K562 (cell line): ENCODE measurements around the gene GABRR2. TPM values are rescaled to one million over a fixed set of nuclear protein-coding genes. Genes with fewer than 3 reads are reported as not detected.

Experiments used
- ATAC-seq: fragments of 200-7000 bp; cut with Tn5 transposase; 3 replicates; pipeline ENCODE4 v1.9.1; 2020; ENCODE audit warnings: moderate library complexity
- BruUV-seq: library from RNA; stranded (reverse); fragments of 400-500 nt; replicated peaks from 2 replicates; lab custom pipeline; 2021; lab: Mats Ljungman, UMichigan
- CTCF ChIA-PET: fragments of 300-600 bp; formaldehyde crosslinking; extraction: SDS; loops from one replicate; lab custom pipeline; 2021; ENCODE audit warnings: low intra/inter-chr PET ratio; lab: Yijun Ruan, JAX
- POLR2A ChIA-PET: fragments of 300-600, 350-650 bp; sonication (Branson Sonifier 250); formaldehyde crosslinking; extraction: SDS; loops from one replicate; lab custom pipeline; 2021; ENCODE audit warnings: antibody characterized with exemption, inconsistent platforms; lab: Yijun Ruan, JAX
- DNase-seq, 4 experiments: peaks; one replicate each; pipeline versions ENCODE4 v3.0.0 to v3.0.0-alpha.2; 2011 to 2018; ENCODE audit warnings: low spot score in 3 of 4, mixed read lengths in 3 of 4; ENCODE audit errors: extremely low read depth in 1 of 4
- FAIRE-seq: peaks from 2 replicates; lab custom pipeline; 2011; peaks lifted over from hg19 to GRCh38; lab: Jason Lieb, UNC
- H2AFZ ChIP-seq: 2 replicates; pipeline ENCODE4 v1.6.0; 2011; ENCODE audit warnings: low read depth, low read length, control low read depth, inconsistent platforms
- H3K27ac ChIP-seq: fragments of 200-600 bp; 3 replicates; pipeline ENCODE4 v1.8.0; 2011; ENCODE audit warnings: low read depth, mild to moderate bottlenecking, control low read depth, inconsistent platforms, low read length, moderate library complexity, mixed read lengths; ENCODE audit errors: extremely low read depth
- H3K27me3 ChIP-seq, 2 experiments: fragments of 300-600 bp in 1 of 2; 2 replicates in 1 of 2; 3 replicates in 1 of 2; pipeline versions ENCODE4 v1.6.0 to v1.8.0; 2011; ENCODE audit warnings: inconsistent platforms in 2 of 2, low read length in 2 of 2, mild to moderate bottlenecking in 1 of 2, mixed read lengths in 1 of 2, moderate library complexity in 1 of 2; ENCODE audit not compliant: control insufficient read depth in 2 of 2, insufficient read depth in 2 of 2
- H3K36me3 ChIP-seq: fragments of 300-600 bp; 3 replicates; pipeline ENCODE4 v1.8.0; 2011; ENCODE audit warnings: mild to moderate bottlenecking, low read length, inconsistent platforms; ENCODE audit not compliant: control insufficient read depth, insufficient read depth
- H3K4me1 ChIP-seq, 2 experiments: fragments of 200-600 bp in 1 of 2; replicated peaks in 1 of 2; 2 replicates in 1 of 2; 3 replicates in 1 of 2; pipeline versions ENCODE4 v1.5.1 to v1.8.0; 2011; ENCODE audit warnings: inconsistent platforms in 2 of 2, low read length in 2 of 2, mild to moderate bottlenecking in 1 of 2, mixed read lengths in 1 of 2, moderate library complexity in 1 of 2; ENCODE audit not compliant: control insufficient read depth in 2 of 2, insufficient read depth in 2 of 2
- H3K4me2 ChIP-seq: 2 replicates; pipeline ENCODE4 v1.6.1; 2011; ENCODE audit warnings: low read length, control low read depth, inconsistent platforms, mixed read lengths; ENCODE audit not compliant: insufficient read depth
- H3K4me3 ChIP-seq: fragments of 200-600 bp; sonication (generic), shearing (Covaris generic); 2 replicates; pipeline ENCODE4 v1.5.1; 2016; ENCODE audit warnings: control low read depth, inconsistent platforms
- H3K79me2 ChIP-seq: fragments of 200-600 bp; 3 replicates; pipeline ENCODE4 v1.8.0; 2011; ENCODE audit warnings: low read length, inconsistent platforms; ENCODE audit not compliant: control insufficient read depth, insufficient read depth
- H3K9ac ChIP-seq, 2 experiments: 2 replicates each; pipeline versions ENCODE4 v1.6.0 to v1.6.1; 2011; ENCODE audit warnings: low read depth in 2 of 2, low read length in 2 of 2, control low read depth in 1 of 2, inconsistent platforms in 1 of 2, mild to moderate bottlenecking in 1 of 2, mixed read lengths in 1 of 2; ENCODE audit not compliant: insufficient read depth in 1 of 2
- H3K9me1 ChIP-seq: one replicate; pipeline ENCODE4 v1.6.0; 2011; ENCODE audit warnings: inconsistent platforms, mild to moderate bottlenecking, low read length, moderate library complexity; ENCODE audit not compliant: control insufficient read depth, insufficient read depth
- H3K9me3 ChIP-seq: replicated peaks from 2 replicates; pipeline ENCODE4 v1.5.1; 2011; ENCODE audit warnings: low read depth, low read length, inconsistent platforms; ENCODE audit not compliant: control insufficient read depth, insufficient read depth
- H4K20me1 ChIP-seq: replicated peaks from 2 replicates; pipeline ENCODE4 v1.6.1; 2011; ENCODE audit warnings: low read length, inconsistent platforms, mixed read lengths; ENCODE audit not compliant: control insufficient read depth, insufficient read depth
- KAT7 ChIP-seq: sonication (generic); formaldehyde crosslinking; IDR thresholded peaks from 2 replicates; pipeline ENCODE4 v1.8.0; 2022; ENCODE audit warnings: missing genetic modification reagents, mild to moderate bottlenecking, borderline replicate concordance
- PKNOX1 ChIP-seq: fragments of 450-650 bp; IDR thresholded peaks from 2 replicates; pipeline ENCODE4 v1.6.1; 2016
- SETDB1 ChIP-seq: IDR thresholded peaks from one replicate; pipeline ENCODE4 v1.6.1; 2012; ENCODE audit warnings: low read length, control low read depth, inconsistent platforms
- STAT5B ChIP-seq: fragments of 250-450 bp; sonication (Bioruptor Pico); IDR thresholded peaks from 2 replicates; pipeline ENCODE4 v1.8.0; 2021; ENCODE audit warnings: mild to moderate bottlenecking, inconsistent platforms
- ZNF146 ChIP-seq: IDR thresholded peaks from one replicate; pipeline ENCODE4 v1.6.1; 2018; ENCODE audit warnings: missing compliant biosample characterization; ENCODE audit not compliant: unreplicated experiment
- ZNF274 ChIP-seq: IDR thresholded peaks from 2 replicates; pipeline ENCODE4 v1.6.1; 2011; ENCODE audit warnings: low read depth, mild to moderate bottlenecking, low read length, moderate library complexity, borderline replicate concordance
- ZSCAN32 ChIP-seq: fragments of 450-650 bp; formaldehyde crosslinking; IDR thresholded peaks from 2 replicates; pipeline ENCODE4 v1.4.0; 2020; ENCODE audit warnings: mild to moderate bottlenecking, moderate library complexity
- in situ Hi-C: fragments of 300-500 bp; cut with MboI; formaldehyde crosslinking; loops from 4 replicates; pipeline ENCODE4 v1.15.0; 2018; ENCODE audit warnings: inconsistent platforms, mixed read lengths
- intact Hi-C: fragments of 100-400 bp; cut with micrococcal nuclease; formaldehyde crosslinking; loops from 2 replicates; pipeline ENCODE4 v1.14.2; 2022
- polyA plus RNA-seq, 8 experiments: library from polyadenylated mRNA; depleted of rRNA in 4 of 8; stranded (reverse) in 5 of 8; unstranded in 3 of 8; fragments of >200 nt; fragmentation: Nextera tagmentation in 2 of 8; fragmentation: Illumina TruSeq in 1 of 8; extraction: Ambion mirVana in 2 of 8; extraction: Trizol in 1 of 8; gene quantifications; 2 replicates each; pipeline versions ENCODE4 v1.2.1 to v1.2.3, GENCODE V29; 2011 to 2014; ENCODE audit warnings: inconsistent platforms in 1 of 8, missing spikeins in 1 of 8
- total RNA-seq, 7 experiments: library from RNA; depleted of rRNA in 6 of 7; stranded (reverse); fragments of >200 nt in 6 of 7; fragmentation: Illumina TruSeq in 2 of 7; extraction: Trizol in 2 of 7; gene quantifications; 2 replicates each; pipeline versions ENCODE4 v1.2.1 to v1.2.3, GENCODE V29; 2011 to 2021; ENCODE audit warnings: low replicate concordance in 1 of 7

GABRR2 gene
- total and polyA plus RNA-seq, 9 of the 15 experiments (the other 6 are each of a cell fraction or from before 2014, with no cell fraction given): 0.09 to 0.13 (median 0.10) TPM; not detected in 6

GRCh38 chr6:89215391-89215790 lies 99.7 kb downstream of the GABRR2 start:
- TF ChIP-seq ZNF146 (CRISPR knock-in tag) (no peak), ZNF274 (no peak), STAT5B (CRISPR knock-in tag) (no peak)
- no peak overlapping the region for H2AFZ ChIP-seq
- DNase-seq (no peak), FAIRE-seq (no peak), ATAC-seq (no peak)
- H3K4me2 ChIP-seq: no peak overlapping the region
- ChIA-PET CTCF (no interaction called here), POLR2A (interaction anchor here (0.6 kb wide), 1 partner anchor 51 kb away, joined by 3 read pairs; no protein-coding TSS in a partner anchor)
- H3K36me3 ChIP-seq: no peaks in the 10 kb centered on the region
- H3K27me3 ChIP-seq: peaks cover 13 to 20% of the 10 kb centered on the region in 2 experiments; a peak in 4 of 5 replicates
- H3K9me1 ChIP-seq: no peaks in the 10 kb centered on the region
- no peaks in the 10 kb centered on the region for H3K9me3 ChIP-seq
- H3K79me2 ChIP-seq: no peaks in the 10 kb centered on the region
- no peak overlapping the region for H3K4me3 ChIP-seq
- H4K20me1 ChIP-seq: no peaks in the 10 kb centered on the region
- H3K27ac ChIP-seq: no peak overlapping the region
- no TSS peak for BruUV-seq
- intact Hi-C loops: no loop called here
- in situ Hi-C loops: no loop called here
- no peak overlapping the region for H3K9ac ChIP-seq
- H3K4me1 ChIP-seq: no peaks in the 10 kb centered on the region; a peak in 1 of 5 replicates

- Histone ChIP-seq H2AFZ (no peak overlapping the region), H3K79me2 (no peaks in the 10 kb centered on the region), H3K9ac (no peak overlapping the region), H3K27ac (no peak overlapping the region), H3K4me1 (no peaks in the 10 kb centered on the region; a peak in 1 of 5 replicates), H3K4me3 (no peak overlapping the region), H3K9me3 (no peaks in the 10 kb centered on the region), H3K9me1 (no peaks in the 10 kb centered on the region), H3K4me2 (no peak overlapping the region), H3K27me3 (peaks cover 10 to 12% of the 10 kb centered on the region in 2 experiments; a peak in 3 of 5 replicates), H3K36me3 (no peaks in the 10 kb centered on the region), H4K20me1 (no peaks in the 10 kb centered on the region)
- ATAC-seq (no peak), DNase-seq (no peak), FAIRE-seq (no peak)
- POLR2A ChIA-PET: no interaction called here
- CTCF ChIA-PET: no interaction called here
- BruUV-seq: no TSS peak
- in situ Hi-C loops: no loop called here
- intact Hi-C loops: no loop called here
- no peak for TF ChIP-seq PKNOX1
- no peak for TF ChIP-seq ZSCAN32
- TF ChIP-seq KAT7 (CRISPR knock-in tag): no peak
- TF ChIP-seq SETDB1: no peak
These were observed 100.9 kb downstream of the GABRR2 start for GRCh38 chr6:89214197-89214596.
